ENCODE results near the gene MAD1L1.
"Not testable (repeated sequence)": the region's sequence is repeated elsewhere in the genome, so short reads cannot be mapped to it uniquely, and the experiment has no call there.

Gene MAD1L1

DNA sequence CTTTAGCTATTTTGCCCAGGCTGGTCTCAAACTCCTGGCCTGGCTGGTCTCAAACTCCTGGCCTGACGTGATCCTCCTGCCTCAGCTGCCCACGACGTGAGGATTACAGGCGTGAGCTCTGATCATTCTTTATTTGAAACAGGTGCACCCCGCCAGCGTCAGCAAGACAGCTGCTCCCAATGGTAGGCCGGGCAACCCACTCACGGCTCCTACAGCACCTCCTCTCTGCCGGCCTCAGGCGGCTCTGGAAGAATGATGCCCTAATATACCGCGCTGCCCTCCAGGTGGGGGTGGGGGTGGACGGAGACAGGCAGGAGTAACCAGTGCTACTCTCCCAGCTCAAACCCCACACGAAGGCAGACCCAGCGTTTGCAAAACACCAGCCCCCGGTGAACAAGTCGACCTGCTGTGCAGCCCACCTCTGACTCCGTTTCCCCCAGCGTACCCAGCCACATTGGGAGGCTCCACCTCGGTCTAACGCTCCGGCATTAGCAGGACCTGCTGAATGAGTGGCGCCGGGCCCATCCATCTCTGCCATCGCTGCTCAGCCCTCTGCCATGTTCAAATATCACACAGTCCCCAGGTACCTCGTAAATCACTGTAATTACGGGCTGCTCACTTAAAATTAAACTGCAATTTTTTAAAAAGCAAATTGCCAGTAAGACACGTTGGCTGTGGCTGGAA lies 414.0 kb downstream of the MAD1L1 start:
- DNase-seq = no peak

DNA sequence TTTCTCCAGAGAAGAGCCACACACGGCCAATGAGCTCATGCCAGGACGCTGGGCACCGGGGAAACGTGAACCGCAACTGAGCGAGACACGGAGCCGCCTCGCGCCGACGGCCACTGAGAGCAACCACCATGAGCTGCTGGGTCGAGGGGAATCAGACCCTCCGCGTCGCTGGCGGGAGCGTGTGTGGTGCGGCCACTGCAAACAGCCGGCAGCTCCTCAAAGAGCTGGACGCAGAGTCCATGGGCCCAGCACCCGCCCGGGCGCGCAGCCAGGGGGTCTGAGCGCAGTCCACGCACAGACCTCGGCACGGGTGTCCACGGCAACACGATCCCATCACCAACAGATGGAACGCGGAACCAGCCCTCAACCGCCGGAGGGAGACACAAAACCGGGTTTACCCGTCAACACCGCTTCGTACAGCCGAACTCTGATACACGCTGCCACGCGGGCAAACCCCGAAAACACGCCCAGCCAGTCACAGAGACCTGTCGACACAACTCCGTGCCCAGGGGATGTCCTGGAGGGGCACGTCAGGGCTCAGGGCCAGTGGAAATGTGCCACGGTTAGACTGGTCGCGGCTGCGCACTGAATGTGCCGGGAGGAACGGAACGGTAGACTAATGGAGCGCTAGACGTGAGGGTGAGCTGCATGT lies 415.6 kb downstream of the MAD1L1 start:
- no peak for DNase-seq

DNA sequence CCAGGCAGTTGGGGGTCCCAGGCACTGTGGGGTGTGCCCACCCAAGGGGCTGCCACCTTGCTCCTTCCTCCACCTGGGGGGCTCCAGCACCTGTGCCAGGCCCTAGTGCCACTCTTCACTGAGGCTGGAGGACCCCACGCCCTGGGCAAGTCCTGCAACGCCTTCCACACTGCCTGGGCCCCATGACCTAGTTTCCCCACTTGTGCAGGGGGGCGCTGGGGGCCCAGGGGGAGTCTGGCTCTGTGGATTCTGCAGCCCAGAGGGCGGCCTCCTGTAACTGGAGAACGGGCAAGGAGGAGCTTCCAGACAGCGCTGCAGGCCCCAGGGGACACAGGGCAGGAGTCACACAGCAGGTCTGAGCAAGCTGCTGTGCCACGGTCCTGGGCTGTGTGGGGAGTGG lies 416.3 kb downstream of the MAD1L1 start:
- not testable (repeated sequence) for DNase-seq

DNA sequence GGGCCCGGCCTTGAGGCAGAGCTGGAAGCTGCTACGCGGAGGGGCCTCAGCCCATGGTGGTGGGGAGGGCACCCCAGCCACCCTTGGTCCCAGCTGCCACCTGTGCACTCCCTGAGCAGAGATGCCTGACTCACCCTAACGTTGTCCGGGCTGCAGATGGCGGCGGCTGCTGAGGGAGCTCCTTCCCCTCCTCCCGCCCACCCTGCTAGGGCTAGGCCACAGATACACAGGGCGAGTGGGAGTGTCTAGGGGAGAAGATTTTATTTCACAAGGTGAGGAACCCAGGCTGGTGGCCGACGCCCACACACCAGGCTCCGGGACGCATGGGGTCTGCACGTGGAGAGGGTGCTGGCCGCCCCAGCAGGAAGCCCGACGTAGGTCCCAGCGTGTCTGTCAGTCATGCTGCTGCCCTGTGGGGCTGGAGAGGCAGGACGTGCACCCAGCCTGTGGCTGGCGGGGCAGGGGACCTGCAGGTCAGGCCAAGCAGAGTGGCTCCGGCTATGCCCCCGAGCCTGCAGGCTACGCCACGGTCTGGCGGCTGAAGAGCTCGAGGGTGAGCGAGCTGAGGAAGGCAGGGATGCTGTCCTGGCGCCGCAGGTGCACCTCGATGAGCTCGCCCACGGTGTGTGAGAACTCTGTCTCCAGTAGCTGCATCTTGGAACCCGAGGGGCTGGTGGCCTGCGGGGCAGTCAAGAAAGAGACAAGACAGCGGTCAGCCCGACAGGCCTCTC lies 417.0 kb downstream of the MAD1L1 start:
- not testable (repeated sequence) for DNase-seq

DNA sequence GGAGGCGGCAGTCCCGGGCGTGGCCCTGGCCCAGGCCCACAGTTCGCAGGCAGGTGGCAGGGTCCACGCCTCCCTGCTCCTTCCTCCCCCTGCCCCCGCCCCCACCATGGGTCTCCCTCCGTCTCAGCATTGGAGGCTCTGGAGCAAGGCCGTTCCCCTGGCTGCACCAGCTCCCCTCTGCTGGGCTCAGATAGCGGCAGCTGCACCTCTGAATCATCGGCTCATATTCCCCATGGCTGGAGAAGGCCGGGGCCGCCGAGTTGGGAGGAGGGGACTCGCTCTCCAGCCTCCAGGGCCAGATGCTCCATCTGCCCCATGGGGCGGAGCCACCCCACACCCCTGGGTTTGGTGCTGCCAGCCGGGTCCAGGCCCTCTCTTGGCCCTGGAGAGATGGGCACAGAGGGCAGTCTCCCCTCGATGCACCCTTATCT lies 417.7 kb downstream of the MAD1L1 start:
- DNase-seq = no peak

DNA sequence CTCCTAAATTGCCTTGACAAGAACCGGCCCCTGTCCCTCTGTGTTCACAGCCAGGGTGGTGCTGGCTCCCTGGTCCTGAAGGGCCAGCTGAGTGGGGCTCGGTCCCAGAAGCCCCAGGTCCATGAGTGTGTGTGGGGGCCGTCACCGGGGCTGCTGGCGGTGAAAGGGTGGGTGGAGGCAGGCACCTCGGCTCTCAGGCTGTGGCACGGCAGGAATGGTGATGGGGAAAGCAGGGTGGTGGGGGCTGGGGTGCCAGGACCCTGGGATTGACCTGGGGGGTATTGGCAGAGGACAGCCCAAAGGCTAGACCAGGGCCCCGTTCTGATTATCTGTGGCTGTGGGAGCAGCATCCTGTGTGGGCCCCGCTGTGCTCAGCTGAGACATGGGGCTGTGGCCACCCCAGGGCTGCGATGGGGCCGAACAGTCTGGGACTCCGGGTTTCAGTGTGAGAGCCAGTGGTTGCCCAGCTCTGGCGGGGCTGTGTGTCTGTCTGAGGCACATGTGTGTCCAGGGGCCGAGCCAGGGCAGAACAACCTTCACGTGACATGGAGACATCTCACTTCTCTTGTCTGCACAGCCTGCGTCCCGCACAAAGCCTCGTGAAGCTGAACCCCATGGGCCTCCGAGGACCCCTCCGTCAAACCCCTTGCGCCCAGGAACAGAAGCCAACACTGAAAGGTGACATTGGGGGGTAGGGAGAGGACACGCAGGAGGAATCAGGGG lies 418.5 kb downstream of the MAD1L1 start:
- no peak for DNase-seq

DNA sequence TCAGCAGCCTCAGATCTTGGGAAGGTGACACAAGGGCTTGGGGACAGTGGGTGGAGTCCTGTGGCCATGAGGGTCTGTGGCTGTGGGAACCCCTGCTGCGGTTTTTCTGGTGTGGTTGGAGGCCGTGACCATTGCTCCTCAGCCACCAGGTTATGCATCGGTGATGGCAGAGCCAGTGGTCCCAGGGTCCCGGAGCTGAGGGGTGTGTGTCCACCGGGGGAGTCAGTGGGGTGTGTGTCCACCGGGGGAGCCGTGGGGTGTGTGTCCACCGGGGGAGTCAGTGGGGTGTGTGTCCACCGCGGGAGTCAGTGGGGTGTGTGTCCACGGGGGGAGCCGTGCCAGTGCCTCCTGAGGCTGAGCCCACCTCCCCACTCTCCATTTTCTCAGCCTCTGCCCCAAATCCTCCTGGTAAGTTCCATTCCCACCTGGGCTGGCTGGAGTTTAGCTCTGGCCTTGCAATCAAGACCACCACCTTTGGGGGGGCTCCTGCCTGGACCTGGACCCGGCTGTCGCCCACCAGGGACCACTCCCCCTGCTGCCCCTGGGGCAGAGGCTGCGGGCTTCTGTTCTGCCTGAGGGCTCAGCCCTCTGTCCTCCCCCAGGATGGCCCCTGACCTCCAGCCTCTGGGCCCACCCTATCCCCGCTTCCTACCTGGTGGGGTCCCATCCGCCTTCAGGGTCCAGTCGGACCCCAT lies 419.2 kb downstream of the MAD1L1 start:
- DNase-seq = no peak

DNA sequence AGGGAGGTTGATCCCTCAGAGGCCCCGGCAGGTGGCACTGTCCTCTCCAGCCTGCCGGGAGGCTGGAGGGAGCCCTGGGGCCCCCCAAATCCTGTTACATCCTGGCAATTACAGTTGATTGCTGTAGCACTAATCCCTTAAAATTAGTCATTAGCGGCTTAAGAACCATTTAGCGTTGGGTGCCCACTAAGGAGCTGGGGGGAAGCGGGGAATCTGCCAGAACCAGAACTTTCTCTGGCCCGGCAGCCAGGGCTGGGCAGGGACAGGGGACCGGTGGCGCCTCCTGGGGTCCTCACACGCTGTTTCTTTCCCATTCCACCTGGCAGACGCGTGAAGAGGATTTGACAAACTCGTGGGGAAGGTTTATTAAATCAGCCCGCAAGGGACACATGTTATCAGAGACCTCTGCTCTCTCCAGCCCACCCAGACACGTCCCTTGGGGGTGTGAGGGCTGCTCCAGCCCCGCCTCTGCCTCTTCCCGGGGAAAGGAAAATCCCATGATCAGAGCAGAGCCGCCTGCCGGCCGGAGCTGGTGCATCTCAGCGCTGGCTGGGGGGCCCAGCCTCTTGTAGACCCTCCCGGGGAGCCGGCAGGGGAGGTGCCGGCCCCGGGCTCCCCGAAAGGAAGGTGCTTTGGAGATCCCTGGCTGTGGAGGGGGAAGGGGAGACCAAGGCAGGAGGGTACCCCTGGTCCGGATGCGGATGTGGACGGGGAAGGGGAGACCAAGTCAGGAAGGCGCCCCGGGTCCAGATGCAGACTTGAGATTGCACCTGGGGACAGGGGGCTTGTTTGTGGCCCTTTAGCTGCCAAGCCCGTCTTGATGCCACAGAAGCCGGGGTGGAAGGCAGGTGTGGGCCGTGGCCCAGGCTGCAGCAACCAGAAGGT lies 420.0 kb downstream of the MAD1L1 start:
- DNase-seq = peak; percentile 45

DNA sequence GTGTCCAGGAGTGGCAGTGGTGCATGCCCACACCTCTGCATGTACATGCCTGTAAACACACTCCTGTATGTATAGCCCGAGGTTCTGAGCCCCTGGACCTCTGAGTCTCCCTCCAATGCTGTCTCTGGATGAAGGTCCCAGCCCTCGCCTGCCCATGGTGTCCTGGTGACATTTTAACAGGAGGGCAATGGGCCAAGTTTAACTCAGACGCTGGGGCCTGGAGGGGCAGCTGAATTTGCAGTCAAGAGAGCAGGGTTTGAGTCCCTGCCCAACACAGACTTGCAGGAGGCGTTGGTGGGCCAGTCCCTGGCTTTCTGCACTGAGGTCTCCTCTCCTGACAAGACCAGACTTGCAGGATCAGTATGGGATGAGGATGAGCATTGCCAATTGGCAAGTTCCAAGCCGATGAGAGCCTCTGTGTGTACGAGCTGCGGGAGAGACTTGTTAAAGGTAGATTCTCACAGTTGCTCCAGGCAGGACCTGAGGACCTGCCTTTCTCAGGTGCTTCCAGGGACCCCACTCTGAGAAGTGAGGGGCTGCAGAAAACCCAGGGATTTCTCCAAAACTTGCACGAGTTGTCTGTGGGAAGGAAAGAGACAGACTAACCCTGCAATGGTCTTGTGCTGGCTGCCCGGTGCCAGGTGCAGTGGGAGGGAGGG lies 420.8 kb downstream of the MAD1L1 start:
- no peak for DNase-seq

DNA sequence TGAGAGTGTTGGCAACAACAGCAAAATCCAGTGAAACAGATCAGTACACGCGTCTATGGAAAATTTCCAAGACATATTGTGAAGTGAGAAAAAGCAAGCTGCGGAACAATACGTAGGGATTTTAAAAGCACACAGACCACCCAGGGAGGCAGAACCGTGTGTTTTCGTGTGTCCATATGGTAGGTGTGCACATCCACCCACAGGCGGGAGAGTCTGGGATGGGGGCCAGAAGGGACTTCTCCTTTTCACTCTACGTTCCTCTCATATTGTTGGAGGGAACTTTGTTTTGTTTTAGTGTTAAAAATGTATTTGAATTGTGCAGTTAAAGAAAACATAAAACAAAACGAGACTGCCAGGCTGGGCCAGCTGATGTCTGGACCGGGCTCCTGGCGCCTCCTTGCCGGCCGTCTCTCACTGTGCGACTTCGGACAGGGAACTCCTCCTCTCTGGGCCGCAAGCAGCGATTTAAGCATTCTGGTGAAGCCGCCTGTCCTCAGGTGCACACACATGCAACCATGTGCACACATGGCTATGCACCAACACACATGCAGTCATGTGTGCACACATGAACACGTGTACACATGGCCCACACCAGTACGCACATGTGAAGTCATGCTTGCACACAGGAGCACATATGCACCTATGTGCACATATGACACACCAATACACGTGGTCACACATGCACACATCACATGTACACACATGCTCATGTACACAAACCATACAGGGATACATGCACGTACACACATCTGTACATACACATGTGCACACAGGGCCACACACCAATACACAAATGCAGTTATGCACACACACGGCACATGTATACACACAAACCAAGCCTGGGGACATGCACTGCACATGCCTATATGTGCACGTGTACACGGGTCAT lies 421.5 kb downstream of the MAD1L1 start:
- no peak for DNase-seq

DNA sequence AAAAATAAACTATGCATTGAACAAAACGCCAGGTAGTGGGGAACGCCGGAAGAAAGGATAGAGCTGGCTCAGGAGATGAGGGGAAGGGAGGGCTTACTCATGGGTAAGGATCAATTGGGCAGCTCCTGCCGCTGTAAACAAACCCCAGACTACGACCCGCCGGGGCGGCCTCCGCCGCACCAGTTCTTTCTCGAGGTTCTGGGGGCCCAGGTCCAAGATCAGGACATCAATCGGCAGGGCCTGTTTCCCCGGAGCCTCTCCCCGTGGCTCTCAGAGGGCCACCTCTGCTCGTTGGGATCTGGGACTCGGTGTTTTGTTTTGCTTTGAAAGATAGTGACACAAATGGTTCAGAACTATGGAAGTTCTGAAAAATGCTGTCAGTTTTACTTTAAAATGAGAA lies 422.2 kb downstream of the MAD1L1 start:
- DNase-seq = no peak

DNA sequence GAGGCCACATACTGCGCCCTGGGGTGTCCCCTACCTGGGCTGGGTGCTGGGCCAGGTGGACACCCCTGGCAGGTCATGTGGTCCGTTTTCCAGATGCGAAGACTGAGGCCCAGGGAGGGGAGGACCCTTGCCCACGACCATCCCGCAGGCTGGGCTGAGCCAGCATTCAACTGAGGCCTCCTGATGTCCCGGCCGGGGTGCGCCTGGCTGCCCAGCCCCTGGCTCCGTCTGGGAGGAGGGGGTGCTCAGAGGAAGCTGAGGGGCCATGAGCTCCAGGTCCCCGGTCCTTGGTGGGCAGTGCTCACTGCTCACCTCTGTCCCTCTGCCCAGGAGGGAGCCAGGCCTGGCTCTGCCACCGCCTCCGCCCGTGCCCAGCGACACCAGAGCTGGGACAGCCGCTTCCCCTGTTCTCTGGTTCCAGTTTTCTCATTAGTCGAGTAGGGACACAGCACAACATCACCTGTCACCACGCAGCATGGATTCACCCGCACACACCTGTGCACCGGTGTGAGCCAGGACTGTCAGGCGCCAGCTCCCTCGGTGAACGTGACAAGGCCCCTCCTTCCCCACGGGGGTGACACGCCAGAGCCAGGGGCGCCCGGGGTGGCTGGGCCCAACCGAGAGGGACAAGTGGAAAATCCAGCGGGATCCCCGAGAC lies 423.0 kb downstream of the MAD1L1 start:
- DNase-seq = no peak

DNA sequence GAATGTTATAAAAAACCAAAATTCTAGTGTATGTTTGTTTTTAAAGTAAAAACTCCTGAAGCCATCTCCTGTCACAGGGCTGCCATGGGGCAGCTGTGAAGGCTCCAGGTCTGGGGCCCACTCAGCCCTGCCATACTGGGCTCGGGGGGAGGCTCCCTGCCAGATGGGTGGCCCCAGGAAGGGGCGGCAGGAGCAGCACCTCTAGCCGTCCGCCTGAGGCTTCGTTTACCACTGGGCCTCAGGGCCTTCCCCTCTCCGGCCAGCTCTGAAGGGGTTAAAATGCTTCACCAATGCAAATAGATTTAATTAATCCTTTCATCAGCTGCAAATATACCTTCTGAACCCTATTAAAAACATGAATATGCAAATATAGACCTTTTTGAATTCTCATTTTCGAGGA lies 423.7 kb downstream of the MAD1L1 start:
- no peak for DNase-seq

DNA sequence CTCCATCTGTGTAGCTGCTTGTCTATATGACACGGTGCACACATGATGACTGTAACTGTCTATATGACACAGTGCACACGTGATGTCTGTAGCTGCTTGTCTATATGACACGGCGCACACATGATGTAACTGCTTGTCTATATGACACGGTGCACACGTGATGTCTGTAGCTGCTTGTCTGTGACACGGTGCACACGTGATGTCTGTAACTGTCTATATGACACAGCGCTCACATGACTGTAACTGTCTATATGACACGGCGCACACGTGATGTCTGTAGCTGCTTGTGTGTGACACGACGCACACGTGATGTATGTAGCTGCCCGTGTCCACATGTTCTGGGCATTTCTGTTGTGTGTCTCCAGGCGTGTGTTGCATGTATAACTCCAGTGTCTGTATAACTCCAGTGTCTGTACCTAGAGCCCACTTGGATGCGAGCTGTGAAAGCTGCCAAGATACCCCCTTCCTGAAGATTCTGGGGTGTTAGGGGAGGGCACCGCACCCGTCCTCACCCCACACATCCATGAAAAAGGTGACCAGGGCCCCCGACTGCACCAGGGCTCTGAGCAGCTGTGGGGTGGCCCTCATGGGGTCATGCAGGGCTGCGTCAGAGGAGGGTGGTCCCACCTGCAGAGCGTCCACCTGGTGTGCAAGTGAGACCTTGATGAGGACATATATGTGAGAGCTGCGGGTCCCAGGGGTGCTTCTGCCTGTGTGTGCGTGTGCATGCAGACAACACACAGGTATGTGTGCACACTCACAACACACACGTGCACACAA lies 424.7 kb downstream of the MAD1L1 start:
- no peak for DNase-seq

DNA sequence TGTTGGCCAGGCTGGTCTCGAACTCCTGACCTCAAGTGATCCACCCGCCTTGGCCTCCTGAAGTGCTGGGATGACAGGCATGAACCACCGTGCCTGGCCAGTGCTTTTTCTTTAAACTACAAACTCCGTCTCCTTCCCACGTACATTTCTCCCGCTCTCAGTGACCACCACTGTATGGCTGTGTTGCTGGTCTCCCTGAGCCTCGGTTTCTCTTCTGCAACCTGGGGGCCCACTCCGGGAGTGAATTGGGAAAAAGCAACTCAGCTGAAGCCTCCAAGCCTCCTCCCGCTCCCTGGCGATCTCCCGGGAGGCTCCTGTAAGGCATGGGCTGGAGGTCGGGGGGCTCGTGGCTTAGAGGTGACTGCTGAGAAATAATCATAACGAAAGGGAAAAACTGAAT lies 426.4 kb downstream of the MAD1L1 start:
- DNase-seq = no peak

DNA sequence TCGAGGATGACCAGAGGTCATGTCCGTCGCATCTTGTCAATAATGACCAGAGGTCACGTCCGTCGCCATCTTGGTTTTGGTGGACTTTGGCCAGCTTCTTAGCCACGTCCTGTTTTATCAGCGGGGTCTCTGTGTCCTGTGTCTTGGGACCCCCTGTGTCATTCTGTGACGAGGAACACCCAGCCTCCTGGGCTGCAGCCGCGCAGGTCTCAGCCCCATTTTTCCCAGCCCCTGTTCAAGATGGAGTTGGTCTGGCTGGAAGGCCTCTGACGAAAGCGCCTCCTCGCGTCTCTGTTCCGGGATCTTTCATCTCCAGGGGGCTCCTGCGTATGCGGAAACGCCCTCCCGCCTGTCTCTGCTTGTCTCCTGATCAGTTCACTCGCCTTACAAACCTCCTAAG lies 428.4 kb downstream of the MAD1L1 start:
- no peak for DNase-seq

DNA sequence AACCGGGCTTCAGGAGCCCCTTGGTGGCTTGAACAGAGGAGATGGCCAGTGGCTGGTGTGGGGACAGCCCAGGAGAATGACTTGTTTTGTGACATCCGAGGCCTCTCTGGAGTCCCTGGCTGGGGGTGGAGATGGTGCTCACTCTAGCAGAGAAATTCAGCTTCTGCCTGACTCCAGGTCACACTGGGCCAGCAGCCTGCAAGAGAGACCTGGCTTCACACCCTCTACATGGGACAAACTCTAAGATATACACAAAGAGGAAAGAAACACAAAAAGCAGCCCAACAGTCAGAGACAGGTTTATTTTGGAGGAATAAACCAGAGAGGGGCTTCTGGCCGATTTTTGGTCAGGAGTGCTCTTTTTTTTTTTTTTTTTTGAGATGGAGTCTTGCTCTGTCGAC lies 429.8 kb downstream of the MAD1L1 start:
- no peak for DNase-seq

DNA sequence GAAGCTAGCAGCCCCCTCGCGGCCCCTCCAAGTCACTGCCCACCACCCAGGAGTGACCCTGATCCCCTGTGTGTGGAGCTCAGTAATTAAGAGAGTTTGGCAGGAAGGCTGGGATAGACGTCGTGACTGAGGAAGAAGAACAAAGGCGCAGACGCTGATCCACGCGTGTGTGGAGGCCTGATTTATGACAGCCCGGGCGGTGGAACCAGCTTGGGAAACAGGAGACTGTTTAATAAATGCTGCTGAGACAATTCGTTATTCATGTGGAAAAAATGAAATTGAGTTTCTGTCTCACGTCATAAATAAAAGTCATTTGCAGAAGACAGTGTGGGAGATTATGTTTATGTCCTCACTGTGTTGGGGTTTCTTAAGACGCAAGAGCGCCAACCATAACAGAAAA lies 431.8 kb downstream of the MAD1L1 start:
- DNase-seq = no peak

DNA sequence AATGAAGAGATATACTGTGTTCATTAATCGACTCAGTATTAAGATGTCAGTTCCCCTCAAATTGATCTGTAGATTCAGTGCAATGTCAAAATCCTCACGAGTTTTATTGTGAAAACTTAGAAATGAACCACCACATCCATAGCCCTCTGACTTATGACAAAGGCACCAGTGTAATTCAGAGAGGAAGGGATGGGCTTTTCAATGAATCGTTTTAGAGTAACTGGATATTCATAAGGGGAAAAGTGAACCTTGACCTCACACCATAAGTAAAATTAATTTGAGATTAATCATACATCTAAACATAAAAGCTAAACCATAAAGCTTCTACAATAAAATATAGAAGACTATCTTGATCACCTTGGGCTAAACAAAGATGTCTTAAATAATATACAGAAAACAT lies 434.6 kb downstream of the MAD1L1 start:
- DNase-seq = no peak
